GM12878 (cell line): Measurements from ENCODE around the gene PCSK6. TPM values are rescaled to one million over a fixed set of nuclear protein-coding genes. Genes with fewer than 3 reads are reported as not detected.

Experiments used
- ATAC-seq: fragments of 200-7000 bp; cut with Tn5 transposase; 3 replicates; pipeline ENCODE4 v1.9.1; 2020; ENCODE audit warnings: mild to moderate bottlenecking, moderate library complexity
- BruUV-seq: library from RNA; stranded (reverse); fragments of 400-500 nt; replicated peaks from 2 replicates; lab custom pipeline; 2021; lab: Mats Ljungman, UMichigan
- CTCF ChIA-PET: fragments of 300-600 bp; sonication (Branson Sonifier 250); formaldehyde crosslinking; extraction: SDS; loops from one replicate; lab custom pipeline; 2021; ENCODE audit warnings: inconsistent platforms; lab: Yijun Ruan, JAX
- POLR2A ChIA-PET: fragments of 350-600 bp; formaldehyde crosslinking; extraction: SDS; loops from one replicate; lab custom pipeline; 2021; ENCODE audit warnings: inconsistent platforms; lab: Charles Lee
- RAD21 ChIA-PET: fragments of 300-600 bp; sonication (Branson Sonifier 250); formaldehyde crosslinking; loops from one replicate; lab custom pipeline; 2023; ENCODE audit warnings: antibody characterized with exemption; ENCODE audit not compliant: unreplicated experiment; lab: Charles Lee
- SMC1A ChIA-PET: fragments of 300-600 bp; sonication (Branson Sonifier 250); formaldehyde crosslinking; loops from one replicate; lab custom pipeline; 2023; ENCODE audit not compliant: unreplicated experiment, uncharacterized antibody; lab: Charles Lee
- DNase-seq: peaks from one replicate; pipeline ENCODE4 v3.0.0-alpha.2; 2011; ENCODE audit warnings: low read depth, low spot score
- FAIRE-seq: peaks from 3 replicates; lab custom pipeline; 2011; peaks lifted over from hg19 to GRCh38; lab: Jason Lieb, UNC
- H2AFZ ChIP-seq: 2 replicates; pipeline ENCODE4 v1.6.0; 2011; ENCODE audit warnings: low read depth, low read length, control low read depth; ENCODE audit not compliant: control insufficient read depth
- H3K27ac ChIP-seq: 2 replicates; pipeline ENCODE4 v1.5.1; 2011; ENCODE audit warnings: control low read depth; ENCODE audit not compliant: control insufficient read depth, insufficient read depth
- H3K27me3 ChIP-seq, 2 experiments: replicated peaks in 1 of 2; 2 replicates each; pipeline versions ENCODE4 v1.6.0 to v1.6.1; 2011; ENCODE audit warnings: low read length in 1 of 2; ENCODE audit not compliant: control insufficient read depth in 2 of 2, insufficient read depth in 2 of 2
- H3K36me3 ChIP-seq, 2 experiments: 2 replicates each; pipeline ENCODE4 v1.5.1; 2011; ENCODE audit warnings: low read length in 1 of 2; ENCODE audit not compliant: control insufficient read depth in 2 of 2, insufficient read depth in 2 of 2
- H3K4me1 ChIP-seq: 2 replicates; pipeline ENCODE4 v1.6.1; 2011; ENCODE audit warnings: mild to moderate bottlenecking, low read length, moderate library complexity, mixed read lengths; ENCODE audit not compliant: control insufficient read depth, insufficient read depth
- H3K4me2 ChIP-seq: 2 replicates; pipeline ENCODE4 v1.6.0; 2011; ENCODE audit warnings: control low read depth; ENCODE audit not compliant: control insufficient read depth, insufficient read depth
- H3K4me3 ChIP-seq: fragments of 200-600 bp; sonication (generic); 2 replicates; pipeline ENCODE4 v1.5.1; 2016
- H3K79me2 ChIP-seq: 2 replicates; pipeline ENCODE4 v1.6.0; 2011; ENCODE audit warnings: low read length; ENCODE audit not compliant: control insufficient read depth, insufficient read depth
- H3K9ac ChIP-seq: 2 replicates; pipeline ENCODE4 v1.8.0; 2011; ENCODE audit warnings: low read length, control low read depth, mixed read lengths; ENCODE audit not compliant: control insufficient read depth, insufficient read depth
- H3K9me3 ChIP-seq: replicated peaks from 3 replicates; pipeline ENCODE4 v1.5.1; 2011; ENCODE audit warnings: mild to moderate bottlenecking, low read length; ENCODE audit not compliant: control insufficient read depth, insufficient read depth
- H4K20me1 ChIP-seq: 2 replicates; pipeline ENCODE4 v1.6.0; 2011; ENCODE audit not compliant: control insufficient read depth, insufficient read depth
- ATF7 ChIP-seq: fragments of 450-650 bp; IDR thresholded peaks from 2 replicates; pipeline ENCODE4 v1.6.1; 2016; ENCODE audit warnings: low read depth, mild to moderate bottlenecking
- CREM ChIP-seq: IDR thresholded peaks from 2 replicates; pipeline ENCODE4 v1.6.1; 2014; ENCODE audit warnings: antibody characterized with exemption, low read depth
- EGR1 ChIP-seq, 2 experiments: IDR thresholded peaks; 1 replicate in 1 of 2; 2 replicates in 1 of 2; pipeline ENCODE4 v1.6.1; 2011 to 2012; ENCODE audit warnings: low read depth in 2 of 2, low read length in 2 of 2, borderline replicate concordance in 1 of 2, mild to moderate bottlenecking in 1 of 2, moderate library complexity in 1 of 2
- FOXM1 ChIP-seq: IDR thresholded peaks from 2 replicates; pipeline ENCODE4 v1.6.1; 2012; ENCODE audit warnings: low read depth, mild to moderate bottlenecking, inconsistent platforms, low read length, moderate library complexity
- KLF5 ChIP-seq: fragments of 450-650 bp; IDR thresholded peaks from 2 replicates; pipeline ENCODE4 v1.6.1; 2014; ENCODE audit warnings: mild to moderate bottlenecking; ENCODE audit not compliant: partially characterized antibody
- LARP7 ChIP-seq: fragments of 450-650 bp; IDR thresholded peaks from 2 replicates; pipeline ENCODE4 v1.6.1; 2017; ENCODE audit warnings: mild to moderate bottlenecking
- MEF2A ChIP-seq: IDR thresholded peaks from 2 replicates; pipeline ENCODE4 v1.6.1; 2011; ENCODE audit warnings: low read depth, mild to moderate bottlenecking, low read length, moderate library complexity; ENCODE audit not compliant: insufficient read depth
- POLR2AphosphoS5 ChIP-seq: IDR thresholded peaks from 2 replicates; pipeline ENCODE4 v1.6.1; 2011; ENCODE audit warnings: mild to moderate bottlenecking, low read length, inconsistent platforms
- SMAD5 ChIP-seq: IDR thresholded peaks from 2 replicates; pipeline ENCODE4 v1.6.1; 2016; ENCODE audit warnings: antibody characterized with exemption, low read depth
- STAT3 ChIP-seq: IDR thresholded peaks from 2 replicates; pipeline ENCODE4 v1.6.1; 2011; ENCODE audit warnings: low read depth, low read length, improper control_type of control experiment
- SUZ12 ChIP-seq: fragments of 200-600 bp; sonication (generic); IDR thresholded peaks from one replicate; pipeline ENCODE4 v1.6.1; 2018; ENCODE audit warnings: antibody characterized with exemption, mild to moderate bottlenecking; ENCODE audit not compliant: unreplicated experiment
- TAF1 ChIP-seq: IDR thresholded peaks from 2 replicates; pipeline ENCODE4 v1.6.1; 2011; ENCODE audit warnings: mild to moderate bottlenecking, low read depth, low read length, borderline replicate concordance
- TCF3 ChIP-seq: IDR thresholded peaks from 2 replicates; pipeline ENCODE4 v1.6.1; 2012; ENCODE audit warnings: low read depth, mild to moderate bottlenecking, low read length, borderline replicate concordance; ENCODE audit not compliant: insufficient read depth
- ZNF207 ChIP-seq: fragments of 450-650 bp; IDR thresholded peaks from 2 replicates; pipeline ENCODE4 v1.6.1; 2014; ENCODE audit warnings: antibody characterized with exemption, mild to moderate bottlenecking, borderline replicate concordance
- ZZZ3 ChIP-seq: IDR thresholded peaks from 2 replicates; pipeline ENCODE4 v1.6.1; 2011; ENCODE audit warnings: low read depth; ENCODE audit not compliant: control insufficient read depth, insufficient read length
- WGBS: methylation state at CpG from one replicate; pipeline ENCODE4 v1.1.6; 2016; ENCODE audit warnings: low lambda C conversion rate; ENCODE audit not compliant: insufficient replicate concordance, insufficient coverage; ENCODE audit errors: missing lambda C conversion rate; 5-methylcytosine and 5-hydroxymethylcytosine counted together
- in situ Hi-C: fragments of 300-500 bp; cut with MboI; formaldehyde crosslinking; loops from 9 replicates; pipeline ENCODE4 v1.14.3; 2018; ENCODE audit warnings: mixed read lengths
- intact Hi-C: fragments of 100-400 bp; cut with micrococcal nuclease; formaldehyde crosslinking; loops from one replicate; pipeline ENCODE4 v1.14.2; 2022; ENCODE audit not compliant: unreplicated experiment
- polyA plus RNA-seq, 11 experiments: library from polyadenylated mRNA; depleted of rRNA in 4 of 11; unstranded in 6 of 11; stranded (reverse) in 5 of 11; fragments of >200 nt; fragmentation: Nextera tagmentation in 4 of 11; fragmentation: Illumina TruSeq in 1 of 11; extraction: Ambion mirVana in 4 of 11; extraction: Trizol in 1 of 11; gene quantifications; 1 replicate in 1 of 11; 2 replicates in 10 of 11; pipeline versions ENCODE4 v1.2.1 to v1.2.3, GENCODE V29; 2011 to 2016; ENCODE audit warnings: inconsistent platforms in 2 of 11, missing spikeins in 2 of 11, low read depth in 1 of 11
- total RNA-seq, 4 experiments: library from RNA; depleted of rRNA in 3 of 4; stranded (reverse); fragments of >200 nt in 3 of 4; fragmentation: Illumina TruSeq in 1 of 4; extraction: Trizol in 1 of 4; gene quantifications; 2 replicates each; pipeline versions ENCODE4 v1.2.1 to v1.2.3, GENCODE V29; 2013 to 2021
- TF ChIP-seq, protein P1 (sequence below): IDR thresholded peaks from 2 replicates; pipeline ENCODE4 v1.6.1; 2012; ENCODE audit warnings: low read depth, low read length, improper control_type of control experiment
- TF ChIP-seq, protein P2 (sequence below): fragments of 450-650 bp; IDR thresholded peaks from 2 replicates; pipeline ENCODE4 v1.6.1; 2018; ENCODE audit warnings: borderline replicate concordance, mild to moderate bottlenecking; ENCODE audit not compliant: partially characterized antibody
- TF ChIP-seq, protein P3 (sequence below): fragments of 450-650 bp; formaldehyde crosslinking; IDR thresholded peaks from 2 replicates; pipeline ENCODE4 v1.4.0; 2020; ENCODE audit warnings: mild to moderate bottlenecking, moderate library complexity

Gene PCSK6
- total and polyA plus RNA-seq, 10 of the 15 experiments (the other 5 are each of a cell fraction or from before 2014, with no cell fraction given) = 0.19 to 0.67 (median 0.25) TPM; not detected in 4

DNA sequence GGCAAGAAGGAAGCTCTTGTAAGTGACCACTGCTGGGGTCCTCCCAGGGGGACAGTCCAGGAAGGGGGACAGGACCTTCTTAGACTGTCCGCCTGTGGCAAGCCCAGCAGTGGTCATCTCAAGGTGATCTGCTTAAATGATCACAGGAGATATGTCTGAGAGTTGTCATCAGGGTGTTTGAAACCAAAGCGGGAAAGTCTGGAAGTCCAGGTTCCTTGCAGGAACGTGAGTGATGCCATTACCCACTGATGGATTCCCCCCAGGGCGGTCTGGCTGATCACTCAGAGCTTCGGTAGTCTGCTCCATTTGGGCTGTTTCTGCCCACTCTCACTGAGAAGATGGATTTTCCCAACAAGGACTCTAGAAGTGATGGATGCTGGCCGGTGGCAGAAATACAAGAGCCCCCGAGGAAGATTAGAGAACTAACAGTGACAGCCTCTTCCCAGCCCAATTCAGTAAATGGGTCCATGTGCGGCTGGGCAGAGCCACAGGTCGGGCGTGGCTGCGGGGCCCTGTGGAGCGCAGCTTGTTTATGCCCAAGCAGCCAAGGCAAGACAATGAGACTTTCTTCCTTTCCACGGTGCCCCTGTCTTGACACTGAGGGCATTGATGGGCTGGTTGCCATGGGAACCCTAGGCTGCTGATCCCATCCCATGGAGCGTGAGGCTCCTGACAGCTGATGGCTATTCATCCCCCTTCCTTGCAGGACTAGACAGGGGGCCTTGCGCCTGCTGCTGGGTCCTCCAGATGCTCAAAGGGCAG is 9.5 kb downstream of the PCSK6 start:
- POLR2A ChIA-PET = no interaction called here
- DNase-seq (no peak), FAIRE-seq (no peak), ATAC-seq (no peak)
- H3K4me2 ChIP-seq = no peak overlapping the region
- CTCF ChIA-PET = no interaction called here
- TF ChIP-seq ZZZ3 (no peak), TCF3 (no peak), LARP7 (no peak), FOXM1 (no peak), POLR2AphosphoS5 (no peak), EGR1 (IDR thresholded peaks at IDR 0.05; ENCODE audit: borderline replicate concordance in 1 of 2, low read depth in 2 of 2, low read length in 2 of 2) (no peak), CREM (no peak), MEF2A (no peak), SUZ12 (no peak), ZNF207 (no peak), ATF7 (no peak), TAF1 (no peak), SMAD5 (no peak), STAT3 (no peak), KLF5 (no peak)
- TF ChIP-seq, protein P1, sequence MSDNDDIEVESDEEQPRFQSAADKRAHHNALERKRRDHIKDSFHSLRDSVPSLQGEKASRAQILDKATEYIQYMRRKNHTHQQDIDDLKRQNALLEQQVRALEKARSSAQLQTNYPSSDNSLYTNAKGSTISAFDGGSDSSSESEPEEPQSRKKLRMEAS = no peak
- TF ChIP-seq, protein P2, sequence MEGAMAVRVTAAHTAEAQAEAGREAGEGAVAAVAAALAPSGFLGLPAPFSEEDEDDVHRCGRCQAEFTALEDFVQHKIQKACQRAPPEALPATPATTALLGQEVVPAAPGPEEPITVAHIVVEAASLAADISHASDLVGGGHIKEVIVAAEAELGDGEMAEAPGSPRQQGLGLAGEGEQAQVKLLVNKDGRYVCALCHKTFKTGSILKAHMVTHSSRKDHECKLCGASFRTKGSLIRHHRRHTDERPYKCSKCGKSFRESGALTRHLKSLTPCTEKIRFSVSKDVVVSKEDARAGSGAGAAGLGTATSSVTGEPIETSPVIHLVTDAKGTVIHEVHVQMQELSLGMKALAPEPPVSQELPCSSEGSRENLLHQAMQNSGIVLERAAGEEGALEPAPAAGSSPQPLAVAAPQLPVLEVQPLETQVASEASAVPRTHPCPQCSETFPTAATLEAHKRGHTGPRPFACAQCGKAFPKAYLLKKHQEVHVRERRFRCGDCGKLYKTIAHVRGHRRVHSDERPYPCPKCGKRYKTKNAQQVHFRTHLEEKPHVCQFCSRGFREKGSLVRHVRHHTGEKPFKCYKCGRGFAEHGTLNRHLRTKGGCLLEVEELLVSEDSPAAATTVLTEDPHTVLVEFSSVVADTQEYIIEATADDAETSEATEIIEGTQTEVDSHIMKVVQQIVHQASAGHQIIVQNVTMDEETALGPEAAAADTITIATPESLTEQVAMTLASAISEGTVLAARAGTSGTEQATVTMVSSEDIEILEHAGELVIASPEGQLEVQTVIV = no peak
- TF ChIP-seq, protein P3, sequence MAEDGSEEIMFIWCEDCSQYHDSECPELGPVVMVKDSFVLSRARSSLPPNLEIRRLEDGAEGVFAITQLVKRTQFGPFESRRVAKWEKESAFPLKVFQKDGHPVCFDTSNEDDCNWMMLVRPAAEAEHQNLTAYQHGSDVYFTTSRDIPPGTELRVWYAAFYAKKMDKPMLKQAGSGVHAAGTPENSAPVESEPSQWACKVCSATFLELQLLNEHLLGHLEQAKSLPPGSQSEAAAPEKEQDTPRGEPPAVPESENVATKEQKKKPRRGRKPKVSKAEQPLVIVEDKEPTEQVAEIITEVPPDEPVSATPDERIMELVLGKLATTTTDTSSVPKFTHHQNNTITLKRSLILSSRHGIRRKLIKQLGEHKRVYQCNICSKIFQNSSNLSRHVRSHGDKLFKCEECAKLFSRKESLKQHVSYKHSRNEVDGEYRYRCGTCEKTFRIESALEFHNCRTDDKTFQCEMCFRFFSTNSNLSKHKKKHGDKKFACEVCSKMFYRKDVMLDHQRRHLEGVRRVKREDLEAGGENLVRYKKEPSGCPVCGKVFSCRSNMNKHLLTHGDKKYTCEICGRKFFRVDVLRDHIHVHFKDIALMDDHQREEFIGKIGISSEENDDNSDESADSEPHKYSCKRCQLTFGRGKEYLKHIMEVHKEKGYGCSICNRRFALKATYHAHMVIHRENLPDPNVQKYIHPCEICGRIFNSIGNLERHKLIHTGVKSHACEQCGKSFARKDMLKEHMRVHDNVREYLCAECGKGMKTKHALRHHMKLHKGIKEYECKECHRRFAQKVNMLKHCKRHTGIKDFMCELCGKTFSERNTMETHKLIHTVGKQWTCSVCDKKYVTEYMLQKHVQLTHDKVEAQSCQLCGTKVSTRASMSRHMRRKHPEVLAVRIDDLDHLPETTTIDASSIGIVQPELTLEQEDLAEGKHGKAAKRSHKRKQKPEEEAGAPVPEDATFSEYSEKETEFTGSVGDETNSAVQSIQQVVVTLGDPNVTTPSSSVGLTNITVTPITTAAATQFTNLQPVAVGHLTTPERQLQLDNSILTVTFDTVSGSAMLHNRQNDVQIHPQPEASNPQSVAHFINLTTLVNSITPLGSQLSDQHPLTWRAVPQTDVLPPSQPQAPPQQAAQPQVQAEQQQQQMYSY (CRISPR knock-in tag) = no peak
- no peaks in the 10 kb centered on the region for H3K79me2 ChIP-seq
- SMC1A ChIA-PET = no interaction called here
- H4K20me1 ChIP-seq = no peaks in the 10 kb centered on the region
- RAD21 ChIA-PET = no interaction called here
- H3K27ac ChIP-seq = no peak overlapping the region
- intact Hi-C loops (no loop called here), in situ Hi-C loops (no loop called here)
- no peak overlapping the region for H3K9ac ChIP-seq
- H3K4me3 ChIP-seq = no peak overlapping the region
- WGBS = 39% methylated on average over 14 of the region's 15 CpGs
- H3K9me3 ChIP-seq = no peaks in the 10 kb centered on the region
- no TSS peak for BruUV-seq
- H3K4me1 ChIP-seq = no peaks in the 10 kb centered on the region
- peaks cover 0 to 2% of the 10 kb centered on the region in 2 experiments; a peak in 2 of 4 replicates for H3K27me3 ChIP-seq
- H2AFZ ChIP-seq = no peak overlapping the region
- no peaks in the 10 kb centered on the region for H3K36me3 ChIP-seq
